HFFc6 (cell line): Measurements from ENCODE around the gene CALCOCO1. TPM values are rescaled to one million over a fixed set of nuclear protein-coding genes. Genes with fewer than 3 reads are reported as not detected.

ENCODE experiments used
- DNase-seq: peaks from one replicate; pipeline ENCODE4 v3.0.0-alpha.2; 2018
- H3K27ac Mint-ChIP-seq: 2 replicates; pipeline ENCODE4 v1.8.0; 2020; ENCODE audit warnings: mild to moderate bottlenecking, mixed read lengths
- H3K27me3 Mint-ChIP-seq: 2 replicates; pipeline ENCODE4 v1.8.0; 2021; ENCODE audit warnings: mild to moderate bottlenecking, moderate library complexity, mixed read lengths; ENCODE audit not compliant: insufficient read depth
- H3K36me3 Mint-ChIP-seq: 2 replicates; pipeline ENCODE4 v1.8.0; 2021; ENCODE audit warnings: low read depth, mixed read lengths
- H3K4me1 Mint-ChIP-seq: 2 replicates; pipeline ENCODE4 v1.8.0; 2020; ENCODE audit warnings: low read depth, mixed read lengths
- H3K4me3 Mint-ChIP-seq: 2 replicates; pipeline ENCODE4 v1.8.0; 2020; ENCODE audit warnings: mild to moderate bottlenecking, moderate library complexity, mixed read lengths
- H3K9me3 Mint-ChIP-seq: 2 replicates; pipeline ENCODE4 v1.8.0; 2020; ENCODE audit warnings: mild to moderate bottlenecking, mixed read lengths
- total RNA-seq, 6 experiments: library from RNA; stranded (reverse); fragmentation: NEBNext Ultra II Directional; extraction: Animal tissue kit (Norgen Biotek cat#: 25700); gene quantifications; 2 replicates in 1 of 6; 3 replicates in 5 of 6; pipeline ENCODE4 v1.2.3, GENCODE V29; 2021
- TF ChIP-seq, protein P1 (sequence below): fragments of 200-600 bp; sonication (generic); IDR thresholded peaks from 2 replicates; pipeline ENCODE4 v1.5.0; 2021; ENCODE audit warnings: antibody characterized with exemption, mild to moderate bottlenecking

CALCOCO1 gene
- total RNA-seq, 6 experiments from 2014 or later, result 77.3 to 99.3 (median 87.2) TPM

DNA sequence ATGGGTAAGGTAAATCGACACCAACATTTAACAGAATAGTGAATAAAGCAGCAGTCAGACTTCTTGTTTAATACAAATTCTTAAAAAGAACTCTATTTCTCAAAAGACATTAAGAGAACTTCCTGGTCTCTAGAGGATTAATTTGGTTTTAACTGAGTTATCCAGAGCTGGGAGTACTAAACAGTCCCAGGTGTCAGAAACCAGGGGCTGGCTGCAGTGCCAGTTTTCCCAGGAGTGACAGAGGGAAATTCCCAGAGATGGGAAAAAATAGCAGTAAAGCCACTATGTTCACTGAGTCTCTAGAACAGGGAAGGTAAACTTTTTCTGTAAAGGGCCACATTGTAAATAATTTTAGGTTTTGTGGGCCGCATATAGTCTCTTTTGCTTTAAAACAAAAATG, 60.2 kb downstream of the CALCOCO1 start:
- no peak for DNase-seq
- peaks cover 59% of the 10 kb centered on the region for H3K36me3 Mint-ChIP-seq
- H3K27ac Mint-ChIP-seq, result no peak overlapping the region
- no peak overlapping the region for H3K4me3 Mint-ChIP-seq
- peaks cover 11% of the 10 kb centered on the region for H3K4me1 Mint-ChIP-seq
- H3K9me3 Mint-ChIP-seq, result no peaks in the 10 kb centered on the region
- TF ChIP-seq, protein P1, sequence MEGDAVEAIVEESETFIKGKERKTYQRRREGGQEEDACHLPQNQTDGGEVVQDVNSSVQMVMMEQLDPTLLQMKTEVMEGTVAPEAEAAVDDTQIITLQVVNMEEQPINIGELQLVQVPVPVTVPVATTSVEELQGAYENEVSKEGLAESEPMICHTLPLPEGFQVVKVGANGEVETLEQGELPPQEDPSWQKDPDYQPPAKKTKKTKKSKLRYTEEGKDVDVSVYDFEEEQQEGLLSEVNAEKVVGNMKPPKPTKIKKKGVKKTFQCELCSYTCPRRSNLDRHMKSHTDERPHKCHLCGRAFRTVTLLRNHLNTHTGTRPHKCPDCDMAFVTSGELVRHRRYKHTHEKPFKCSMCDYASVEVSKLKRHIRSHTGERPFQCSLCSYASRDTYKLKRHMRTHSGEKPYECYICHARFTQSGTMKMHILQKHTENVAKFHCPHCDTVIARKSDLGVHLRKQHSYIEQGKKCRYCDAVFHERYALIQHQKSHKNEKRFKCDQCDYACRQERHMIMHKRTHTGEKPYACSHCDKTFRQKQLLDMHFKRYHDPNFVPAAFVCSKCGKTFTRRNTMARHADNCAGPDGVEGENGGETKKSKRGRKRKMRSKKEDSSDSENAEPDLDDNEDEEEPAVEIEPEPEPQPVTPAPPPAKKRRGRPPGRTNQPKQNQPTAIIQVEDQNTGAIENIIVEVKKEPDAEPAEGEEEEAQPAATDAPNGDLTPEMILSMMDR, result no peak
- H3K27me3 Mint-ChIP-seq, result no peaks in the 10 kb centered on the region

DNA sequence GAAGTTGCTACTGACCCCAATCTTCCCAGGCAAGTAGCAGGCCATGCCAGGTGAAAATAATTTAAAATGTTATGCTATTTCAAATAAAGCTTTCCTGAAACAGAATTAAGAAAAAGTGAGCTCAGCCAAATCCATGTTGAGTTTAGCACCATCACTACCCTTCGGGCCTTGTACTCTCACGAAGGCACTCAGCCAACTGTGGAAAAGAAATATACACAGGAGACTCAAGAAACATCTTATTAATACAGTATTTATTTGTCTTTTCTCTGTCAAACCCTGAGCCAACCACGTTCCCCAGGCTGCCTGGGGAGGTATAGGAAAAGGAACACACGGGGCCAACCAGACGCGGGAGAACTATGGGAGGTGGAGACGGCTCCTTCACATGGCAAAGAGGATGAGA, 62.3 kb downstream of the CALCOCO1 start:
- no peak overlapping the region for H3K27ac Mint-ChIP-seq
- peaks cover 47% of the 10 kb centered on the region for H3K36me3 Mint-ChIP-seq
- no peaks in the 10 kb centered on the region for H3K27me3 Mint-ChIP-seq
- no peak overlapping the region for H3K4me3 Mint-ChIP-seq
- peaks cover 3% of the 10 kb centered on the region for H3K4me1 Mint-ChIP-seq
- no peaks in the 10 kb centered on the region for H3K9me3 Mint-ChIP-seq
- DNase-seq, result no peak
- TF ChIP-seq, protein P1, result no peak

GRCh38 chr12:53664191-53664590, 63.1 kb downstream of the CALCOCO1 start:
- no peak overlapping the region for H3K27ac Mint-ChIP-seq
- H3K4me3 Mint-ChIP-seq, result no peak overlapping the region
- peaks cover 39% of the 10 kb centered on the region for H3K36me3 Mint-ChIP-seq
- H3K9me3 Mint-ChIP-seq, result no peaks in the 10 kb centered on the region
- DNase-seq, result no peak
- no peaks in the 10 kb centered on the region for H3K27me3 Mint-ChIP-seq
- TF ChIP-seq, protein P1, result no peak
- H3K4me1 Mint-ChIP-seq, result peaks cover 10% of the 10 kb centered on the region

- H3K9me3 Mint-ChIP-seq, result no peaks in the 10 kb centered on the region
- TF ChIP-seq, protein P1, result no peak
- no peak overlapping the region for H3K4me3 Mint-ChIP-seq
- no peak for DNase-seq
- peak overlapping the region; percentile 48 for H3K27ac Mint-ChIP-seq
- peaks cover 18% of the 10 kb centered on the region for H3K4me1 Mint-ChIP-seq
- peaks cover 20% of the 10 kb centered on the region for H3K36me3 Mint-ChIP-seq
- no peaks in the 10 kb centered on the region for H3K27me3 Mint-ChIP-seq
Observed at GRCh38 chr12:53660041-53660440, 67.2 kb downstream of the CALCOCO1 start.

GRCh38 chr12:53659571-53659981, 67.7 kb downstream of the CALCOCO1 start:
- peaks cover 15% of the 10 kb centered on the region for H3K36me3 Mint-ChIP-seq
- peak overlapping the region; percentile 66 for H3K27ac Mint-ChIP-seq
- no peaks in the 10 kb centered on the region for H3K9me3 Mint-ChIP-seq
- H3K4me1 Mint-ChIP-seq, result peaks cover 18% of the 10 kb centered on the region
- DNase-seq, result no peak
- no peak overlapping the region for H3K4me3 Mint-ChIP-seq
- H3K27me3 Mint-ChIP-seq, result no peaks in the 10 kb centered on the region
- TF ChIP-seq, protein P1, result no peak
